RWPE2 (cell line): Measurements from ENCODE around the gene THRB.

Experiments
- ATAC-seq: fragments of 200-7000 bp; cut with Tn5 transposase; 3 replicates; pipeline ENCODE4 v1.9.1; 2021; ENCODE audit warnings: low read depth
- DNase-seq: peaks from one replicate; pipeline ENCODE4 v3.0.0-alpha.2; 2020; ENCODE audit warnings: low spot score
- H3K27ac ChIP-seq: fragments of 450-650 bp; 2 replicates; pipeline ENCODE4 v1.5.1; 2017; ENCODE audit warnings: mild to moderate bottlenecking; ENCODE audit not compliant: poor library complexity, severe bottlenecking
- H3K27me3 ChIP-seq: fragments of 250-450 bp; sonication (Bioruptor Pico); 2 replicates; pipeline ENCODE4 v1.5.1; 2021; ENCODE audit warnings: mild to moderate bottlenecking, moderate library complexity; ENCODE audit not compliant: insufficient read depth, poor library complexity, severe bottlenecking
- H3K36me3 ChIP-seq: fragments of 250-450 bp; sonication (Bioruptor Pico); 2 replicates; pipeline ENCODE4 v1.5.1; 2020; ENCODE audit warnings: low read depth, mild to moderate bottlenecking, moderate library complexity
- H3K4me1 ChIP-seq: fragments of 250-450 bp; sonication (Bioruptor Pico); 2 replicates; pipeline ENCODE4 v1.5.1; 2021; ENCODE audit warnings: mild to moderate bottlenecking, moderate library complexity; ENCODE audit not compliant: insufficient read depth, poor library complexity, severe bottlenecking
- H3K4me3 ChIP-seq: fragments of 250-450 bp; sonication (Bioruptor Pico); 2 replicates; pipeline ENCODE4 v1.5.1; 2021; ENCODE audit warnings: mild to moderate bottlenecking, moderate library complexity; ENCODE audit not compliant: severe bottlenecking
- H3K9me3 ChIP-seq: fragments of 250-450 bp; sonication (Bioruptor Pico); 2 replicates; pipeline ENCODE4 v1.5.1; 2021; ENCODE audit warnings: mild to moderate bottlenecking, moderate library complexity; ENCODE audit not compliant: severe bottlenecking
- CTCF ChIP-seq: fragments of 450-650 bp; IDR thresholded peaks from one replicate; pipeline ENCODE4 v1.5.1; 2017; ENCODE audit warnings: mild to moderate bottlenecking, moderate library complexity; ENCODE audit not compliant: poor library complexity, severe bottlenecking

Gene THRB

DNA sequence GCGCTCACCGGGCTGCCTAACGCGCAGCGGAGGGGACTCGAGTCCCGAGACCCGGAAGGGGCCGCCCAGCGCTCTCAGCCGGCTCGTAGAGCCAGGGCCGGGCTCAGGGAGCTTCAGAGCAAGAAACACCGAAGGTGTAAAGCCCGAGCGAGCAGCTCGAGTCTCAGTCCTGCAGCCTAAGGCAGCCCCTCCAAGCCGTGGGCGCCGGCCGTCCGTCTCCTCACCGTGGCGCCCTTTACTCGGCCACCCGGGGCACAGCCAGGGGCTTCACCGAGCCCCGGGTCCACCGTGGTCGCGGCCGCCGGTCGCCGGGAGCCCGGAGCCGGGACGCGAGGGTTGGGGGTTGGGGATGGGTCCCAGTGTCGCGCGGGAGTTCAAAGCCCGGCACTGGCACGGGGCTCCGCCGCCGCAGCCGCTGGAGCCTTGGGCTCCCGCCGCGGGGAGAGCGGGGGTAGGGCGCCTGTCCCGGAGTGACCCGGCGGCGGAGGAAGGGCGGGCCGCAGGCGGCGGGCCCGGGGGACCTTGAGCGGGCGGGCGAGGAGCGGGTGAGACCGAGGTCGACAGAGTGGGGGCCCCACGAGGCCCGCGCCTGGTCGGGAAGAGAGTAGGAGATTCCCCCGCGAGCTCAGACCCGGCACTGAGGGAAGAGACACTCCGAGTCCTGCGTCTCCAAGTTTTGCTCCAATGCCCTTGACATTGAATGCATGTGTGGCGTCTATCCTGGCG is 26.9 kb upstream of the THRB start:
- Histone ChIP-seq H3K9me3 (no peaks in the 10 kb centered on the region), H3K36me3 (no peaks in the 10 kb centered on the region), H3K27ac (no peak overlapping the region), H3K4me3 (peak overlapping the region; percentile 54), H3K27me3 (no peaks in the 10 kb centered on the region), H3K4me1 (peaks cover 11% of the 10 kb centered on the region)
- peak; percentile 62 for DNase-seq
- ATAC-seq: peak; percentile 70
- peak; percentile 37 for TF ChIP-seq CTCF

DNA sequence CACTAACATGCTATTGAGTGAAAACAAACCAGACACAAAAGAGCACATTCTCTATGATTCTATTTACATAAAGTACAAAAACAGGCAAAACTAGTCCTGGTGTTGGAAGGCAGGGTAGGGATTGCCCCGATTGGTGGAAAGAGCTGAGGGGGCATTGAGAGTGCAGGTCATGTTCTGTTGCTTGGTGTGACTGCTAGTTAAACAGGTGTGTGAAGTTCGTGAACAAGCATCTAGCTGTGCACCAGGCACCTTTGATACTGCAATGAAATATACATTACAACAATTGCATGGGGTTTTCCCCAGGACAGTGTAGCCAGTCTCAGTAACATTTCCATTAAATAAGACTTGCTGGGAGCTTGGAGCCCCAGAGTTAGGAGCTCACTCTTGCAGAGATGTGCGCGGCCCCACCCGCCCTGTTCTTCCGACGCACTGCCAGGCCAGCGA is 26.3 kb upstream of the THRB start:
- Histone ChIP-seq H3K27me3 (no peaks in the 10 kb centered on the region), H3K4me3 (peak overlapping the region; percentile 54), H3K9me3 (no peaks in the 10 kb centered on the region), H3K27ac (no peak overlapping the region), H3K4me1 (peaks cover 11% of the 10 kb centered on the region), H3K36me3 (no peaks in the 10 kb centered on the region)
- no peak for ATAC-seq
- no peak for DNase-seq
- TF ChIP-seq CTCF: no peak

GRCh38 chr3:24520101-24520495 is 25.4 kb upstream of the THRB start:
- Histone ChIP-seq H3K27me3 (no peaks in the 10 kb centered on the region), H3K9me3 (no peaks in the 10 kb centered on the region), H3K4me1 (peaks cover 11% of the 10 kb centered on the region), H3K4me3 (no peak overlapping the region), H3K36me3 (no peaks in the 10 kb centered on the region), H3K27ac (no peak overlapping the region)
- ATAC-seq: no peak
- no peak for DNase-seq
- TF ChIP-seq CTCF: no peak

- Histone ChIP-seq H3K27ac (no peak overlapping the region), H3K36me3 (no peaks in the 10 kb centered on the region), H3K4me3 (no peak overlapping the region), H3K4me1 (peaks cover 7% of the 10 kb centered on the region), H3K27me3 (no peaks in the 10 kb centered on the region), H3K9me3 (no peaks in the 10 kb centered on the region)
- no peak for DNase-seq
- ATAC-seq: no peak
- TF ChIP-seq CTCF: no peak
These were observed 24.9 kb upstream of the THRB start for GRCh38 chr3:24519368-24520100.

GRCh38 chr3:24518990-24519367 is 24.3 kb upstream of the THRB start:
- TF ChIP-seq CTCF: no peak
- H3K27ac ChIP-seq: no peak overlapping the region
- no peaks in the 10 kb centered on the region for H3K27me3 ChIP-seq
- DNase-seq (no peak), ATAC-seq (no peak)
- no peaks in the 10 kb centered on the region for H3K9me3 ChIP-seq
- no peaks in the 10 kb centered on the region for H3K36me3 ChIP-seq
- peaks cover 9% of the 10 kb centered on the region for H3K4me1 ChIP-seq
- no peak overlapping the region for H3K4me3 ChIP-seq
